ENCODE data around the gene SPOCD1.

The SPOCD1 gene

GRCh38 chr1:31848381-31848897, 32.6 kb upstream of the SPOCD1 start:
- H3K4me3 ChIP-seq (ENCODE audit: low read depth in 1 of 2, low read length in 2 of 2), result no peak overlapping the region
- peaks cover 0 to 4% of the 10 kb centered on the region in 2 donors for H3K4me1 ChIP-seq (ENCODE audit: control insufficient read depth in 1 of 2, insufficient read depth in 2 of 2, low read length in 2 of 2)
- no peak overlapping the region for H3K27ac ChIP-seq (ENCODE audit: low read depth, low read length)
- H3K9ac ChIP-seq (ENCODE audit: low read depth in 1 of 2, low read length in 2 of 2), result no peak overlapping the region
- no peaks in the 10 kb centered on the region for H3K36me3 ChIP-seq (ENCODE audit: control insufficient read depth in 1 of 2, insufficient read depth in 2 of 2, low read length in 2 of 2)
- no peaks in the 10 kb centered on the region for H3K9me3 ChIP-seq (ENCODE audit: control insufficient read depth in 1 of 2, low read length in 2 of 2)
- no peaks in the 10 kb centered on the region for H3K27me3 ChIP-seq (ENCODE audit: control insufficient read depth in 1 of 2, insufficient read depth in 2 of 2, low read length in 2 of 2)

GRCh38 chr1:31846484-31846883, 30.7 kb upstream of the SPOCD1 start:
- Histone ChIP-seq H3K4me3 (ENCODE audit: low read depth in 1 of 2, low read length in 2 of 2) (no peak overlapping the region), H3K27ac (ENCODE audit: low read depth, low read length) (no peak overlapping the region)

GRCh38 chr1:31843506-31843905, 27.7 kb upstream of the SPOCD1 start:
- Histone ChIP-seq H3K27me3 (ENCODE audit: control insufficient read depth in 1 of 2, insufficient read depth in 2 of 2, low read length in 2 of 2) (no peaks in the 10 kb centered on the region), H3K27ac (ENCODE audit: low read depth, low read length) (no peak overlapping the region), H3K36me3 (ENCODE audit: control insufficient read depth in 1 of 2, insufficient read depth in 2 of 2, low read length in 2 of 2) (no peaks in the 10 kb centered on the region), H3K9me3 (ENCODE audit: control insufficient read depth in 1 of 2, low read length in 2 of 2) (no peaks in the 10 kb centered on the region), H3K4me1 (ENCODE audit: control insufficient read depth in 1 of 2, insufficient read depth in 2 of 2, low read length in 2 of 2) (peaks cover 0 to 2% of the 10 kb centered on the region in 2 donors), H3K4me3 (ENCODE audit: low read depth in 1 of 2, low read length in 2 of 2) (no peak overlapping the region), H3K9ac (ENCODE audit: low read depth in 1 of 2, low read length in 2 of 2) (no peak overlapping the region)

More at GRCh38 chr1:31846484-31846883, 30.7 kb upstream of the SPOCD1 start:
- no peaks in the 10 kb centered on the region for H3K9me3 ChIP-seq (ENCODE audit: control insufficient read depth in 1 of 2, low read length in 2 of 2)
- H3K36me3 ChIP-seq (ENCODE audit: control insufficient read depth in 1 of 2, insufficient read depth in 2 of 2, low read length in 2 of 2), result no peaks in the 10 kb centered on the region
- H3K27me3 ChIP-seq (ENCODE audit: control insufficient read depth in 1 of 2, insufficient read depth in 2 of 2, low read length in 2 of 2), result no peaks in the 10 kb centered on the region
- H3K9ac ChIP-seq (ENCODE audit: low read depth in 1 of 2, low read length in 2 of 2), result no peak overlapping the region
- peaks cover 0 to 4% of the 10 kb centered on the region in 2 donors for H3K4me1 ChIP-seq (ENCODE audit: control insufficient read depth in 1 of 2, insufficient read depth in 2 of 2, low read length in 2 of 2)

GRCh38 chr1:31839662-31840343, 24.0 kb upstream of the SPOCD1 start:
- H3K4me1 ChIP-seq (ENCODE audit: control insufficient read depth in 1 of 2, insufficient read depth in 2 of 2, low read length in 2 of 2), result peaks cover 18 to 21% of the 10 kb centered on the region in 2 donors
- H3K4me3 ChIP-seq (ENCODE audit: low read depth in 1 of 2, low read length in 2 of 2), result no peak overlapping the region
- no peak overlapping the region for H3K27ac ChIP-seq (ENCODE audit: low read depth, low read length)
- H3K36me3 ChIP-seq (ENCODE audit: control insufficient read depth in 1 of 2, insufficient read depth in 2 of 2, low read length in 2 of 2), result no peaks in the 10 kb centered on the region
- H3K27me3 ChIP-seq (ENCODE audit: control insufficient read depth in 1 of 2, insufficient read depth in 2 of 2, low read length in 2 of 2), result no peaks in the 10 kb centered on the region
- no peak overlapping the region for H3K9ac ChIP-seq (ENCODE audit: low read depth in 1 of 2, low read length in 2 of 2)
- no peaks in the 10 kb centered on the region for H3K9me3 ChIP-seq (ENCODE audit: control insufficient read depth in 1 of 2, low read length in 2 of 2)

- Histone ChIP-seq H3K36me3 (ENCODE audit: control insufficient read depth in 1 of 2, insufficient read depth in 2 of 2, low read length in 2 of 2) (no peaks in the 10 kb centered on the region), H3K4me1 (ENCODE audit: control insufficient read depth in 1 of 2, insufficient read depth in 2 of 2, low read length in 2 of 2) (peaks cover 18 to 21% of the 10 kb centered on the region in 2 donors), H3K27ac (ENCODE audit: low read depth, low read length) (no peak overlapping the region), H3K9me3 (ENCODE audit: control insufficient read depth in 1 of 2, low read length in 2 of 2) (no peaks in the 10 kb centered on the region), H3K27me3 (ENCODE audit: control insufficient read depth in 1 of 2, insufficient read depth in 2 of 2, low read length in 2 of 2) (no peaks in the 10 kb centered on the region), H3K9ac (ENCODE audit: low read depth in 1 of 2, low read length in 2 of 2) (no peak overlapping the region), H3K4me3 (ENCODE audit: low read depth in 1 of 2, low read length in 2 of 2) (no peak overlapping the region)
These were observed 21.8 kb upstream of the SPOCD1 start for GRCh38 chr1:31837451-31838158.

- Histone ChIP-seq H3K4me3 (ENCODE audit: low read depth in 1 of 2, low read length in 2 of 2) (no peak overlapping the region), H3K36me3 (ENCODE audit: control insufficient read depth in 1 of 2, insufficient read depth in 2 of 2, low read length in 2 of 2) (no peaks in the 10 kb centered on the region), H3K27ac (ENCODE audit: low read depth, low read length) (no peak overlapping the region), H3K27me3 (ENCODE audit: control insufficient read depth in 1 of 2, insufficient read depth in 2 of 2, low read length in 2 of 2) (no peaks in the 10 kb centered on the region), H3K9me3 (ENCODE audit: control insufficient read depth in 1 of 2, low read length in 2 of 2) (no peaks in the 10 kb centered on the region), H3K9ac (ENCODE audit: low read depth in 1 of 2, low read length in 2 of 2) (no peak overlapping the region), H3K4me1 (ENCODE audit: control insufficient read depth in 1 of 2, insufficient read depth in 2 of 2, low read length in 2 of 2) (peaks cover 18 to 28% of the 10 kb centered on the region in 2 donors)
These were observed 20.8 kb upstream of the SPOCD1 start for GRCh38 chr1:31836638-31837037.

GRCh38 chr1:31835415-31835814, 19.6 kb upstream of the SPOCD1 start:
- Histone ChIP-seq H3K9ac (ENCODE audit: low read depth in 1 of 2, low read length in 2 of 2) (no peak overlapping the region), H3K36me3 (ENCODE audit: control insufficient read depth in 1 of 2, insufficient read depth in 2 of 2, low read length in 2 of 2) (no peaks in the 10 kb centered on the region), H3K4me1 (ENCODE audit: control insufficient read depth in 1 of 2, insufficient read depth in 2 of 2, low read length in 2 of 2) (peaks cover 18 to 34% of the 10 kb centered on the region in 2 donors), H3K27ac (ENCODE audit: low read depth, low read length) (no peak overlapping the region), H3K27me3 (ENCODE audit: control insufficient read depth in 1 of 2, insufficient read depth in 2 of 2, low read length in 2 of 2) (no peaks in the 10 kb centered on the region), H3K9me3 (ENCODE audit: control insufficient read depth in 1 of 2, low read length in 2 of 2) (no peaks in the 10 kb centered on the region), H3K4me3 (ENCODE audit: low read depth in 1 of 2, low read length in 2 of 2) (no peak overlapping the region)

- no peaks in the 10 kb centered on the region for H3K27me3 ChIP-seq (ENCODE audit: control insufficient read depth in 1 of 2, insufficient read depth in 2 of 2, low read length in 2 of 2)
- H3K4me3 ChIP-seq (ENCODE audit: low read depth in 1 of 2, low read length in 2 of 2), result no peak overlapping the region
- no peak overlapping the region for H3K27ac ChIP-seq (ENCODE audit: low read depth, low read length)
- no peaks in the 10 kb centered on the region for H3K36me3 ChIP-seq (ENCODE audit: control insufficient read depth in 1 of 2, insufficient read depth in 2 of 2, low read length in 2 of 2)
- no peaks in the 10 kb centered on the region for H3K9me3 ChIP-seq (ENCODE audit: control insufficient read depth in 1 of 2, low read length in 2 of 2)
- H3K4me1 ChIP-seq (ENCODE audit: control insufficient read depth in 1 of 2, insufficient read depth in 2 of 2, low read length in 2 of 2), result peaks cover 18 to 34% of the 10 kb centered on the region in 2 donors
- H3K9ac ChIP-seq (ENCODE audit: low read depth in 1 of 2, low read length in 2 of 2), result no peak overlapping the region
These were observed 18.7 kb upstream of the SPOCD1 start for GRCh38 chr1:31834501-31834900.

- H3K36me3 ChIP-seq (ENCODE audit: control insufficient read depth in 1 of 2, insufficient read depth in 2 of 2, low read length in 2 of 2), result no peaks in the 10 kb centered on the region
- H3K27ac ChIP-seq (ENCODE audit: low read depth, low read length), result no peak overlapping the region
These were observed 15.9 kb upstream of the SPOCD1 start for GRCh38 chr1:31831397-31832378.

More at GRCh38 chr1:31831397-31832378, 15.9 kb upstream of the SPOCD1 start:
- Histone ChIP-seq H3K9me3 (ENCODE audit: control insufficient read depth in 1 of 2, low read length in 2 of 2) (no peaks in the 10 kb centered on the region), H3K4me1 (ENCODE audit: control insufficient read depth in 1 of 2, insufficient read depth in 2 of 2, low read length in 2 of 2) (peaks cover 3 to 18% of the 10 kb centered on the region in 2 donors), H3K4me3 (ENCODE audit: low read depth in 1 of 2, low read length in 2 of 2) (no peak overlapping the region), H3K9ac (ENCODE audit: low read depth in 1 of 2, low read length in 2 of 2) (no peak overlapping the region), H3K27me3 (ENCODE audit: control insufficient read depth in 1 of 2, insufficient read depth in 2 of 2, low read length in 2 of 2) (no peaks in the 10 kb centered on the region)

All from duodenal mucosa (tissue), 2 donors.